GM23338 (cell line): ENCODE measurements around the gene IDE. TPM values are rescaled to one million over a fixed set of nuclear protein-coding genes. Genes with fewer than 3 reads are reported as not detected.

Experiments
- ATAC-seq: fragments of 200-7000 bp; cut with Tn5 transposase; 3 replicates; pipeline ENCODE4 v1.9.1; 2020
- DNase-seq: peaks from one replicate; pipeline ENCODE4 v3.0.0-alpha.2; 2015; ENCODE audit warnings: low spot score
- H2AFZ ChIP-seq: fragments of 200-600 bp; sonication (generic); 2 replicates; pipeline ENCODE4 v1.8.0; 2016; ENCODE audit warnings: antibody characterized with exemption, mild to moderate bottlenecking, moderate library complexity
- H3F3A ChIP-seq: fragments of 200-600 bp; sonication (generic); replicated peaks from 2 replicates; pipeline ENCODE4 v1.8.0; 2017; ENCODE audit warnings: antibody characterized with exemption, mixed run types, low read depth
- H3K27ac ChIP-seq: fragments of 200-600 bp; sonication (generic); 2 replicates; pipeline ENCODE4 v1.6.1; 2016; ENCODE audit warnings: low read depth
- H3K27me3 ChIP-seq: fragments of 200-600 bp; sonication (generic); 2 replicates; pipeline ENCODE4 v1.8.0; 2016; ENCODE audit warnings: mild to moderate bottlenecking, mixed run types, moderate library complexity; ENCODE audit not compliant: insufficient read depth
- H3K36me3 ChIP-seq: fragments of 200-600 bp; sonication (generic); 2 replicates; pipeline ENCODE4 v1.8.0; 2016; ENCODE audit warnings: mild to moderate bottlenecking; ENCODE audit not compliant: insufficient read depth
- H3K4me1 ChIP-seq: fragments of 200-600 bp; sonication (generic); 2 replicates; pipeline ENCODE4 v1.8.0; 2016; ENCODE audit warnings: mild to moderate bottlenecking, moderate library complexity; ENCODE audit not compliant: insufficient read depth
- H3K4me2 ChIP-seq: fragments of 200-600 bp; sonication (generic); 2 replicates; pipeline ENCODE4 v1.7.1; 2017; ENCODE audit warnings: mixed run types
- H3K4me3 ChIP-seq: fragments of 200-600 bp; sonication (generic); 2 replicates; pipeline ENCODE4 v1.6.1; 2016; ENCODE audit warnings: mixed run types
- H3K79me2 ChIP-seq: fragments of 200-600 bp; sonication (generic); replicated peaks from 2 replicates; pipeline ENCODE4 v1.8.0; 2017; ENCODE audit warnings: mild to moderate bottlenecking; ENCODE audit not compliant: insufficient read depth
- H3K9me2 ChIP-seq: fragments of 200-600 bp; sonication (generic); 2 replicates; pipeline ENCODE4 v1.8.0; 2017; ENCODE audit not compliant: insufficient read depth
- H4K20me1 ChIP-seq: fragments of 200-600 bp; sonication (generic); replicated peaks from 2 replicates; pipeline ENCODE4 v1.8.0; 2017; ENCODE audit warnings: mild to moderate bottlenecking; ENCODE audit not compliant: insufficient read depth
- H3K27ac Mint-ChIP-seq: 2 replicates; pipeline ENCODE4 v1.8.0; 2020; ENCODE audit warnings: inconsistent platforms, mild to moderate bottlenecking, moderate library complexity, mixed read lengths
- H3K27me3 Mint-ChIP-seq: 3 replicates; pipeline ENCODE4 v1.8.0; 2022; ENCODE audit warnings: low read depth, mild to moderate bottlenecking, moderate library complexity, mixed read lengths, inconsistent platforms; ENCODE audit not compliant: insufficient read depth, poor library complexity
- H3K36me3 Mint-ChIP-seq: 3 replicates; pipeline ENCODE4 v1.8.0; 2021; ENCODE audit warnings: low read depth, mild to moderate bottlenecking, inconsistent platforms, moderate library complexity, mixed read lengths
- H3K4me1 Mint-ChIP-seq: 3 replicates; pipeline ENCODE4 v1.8.0; 2020; ENCODE audit warnings: mild to moderate bottlenecking, inconsistent platforms, mixed read lengths
- H3K4me3 Mint-ChIP-seq: 3 replicates; pipeline ENCODE4 v1.8.0; 2021; ENCODE audit warnings: moderate library complexity, mild to moderate bottlenecking, inconsistent platforms, mixed read lengths
- H3K9me3 Mint-ChIP-seq: 3 replicates; pipeline ENCODE4 v1.8.0; 2020; ENCODE audit warnings: moderate library complexity, mild to moderate bottlenecking, inconsistent platforms, mixed read lengths
- CREB1 ChIP-seq: fragments of 250-450 bp; sonication (Bioruptor Pico); IDR thresholded peaks from 2 replicates; pipeline ENCODE4 v1.5.0; 2020; ENCODE audit warnings: low read depth, mild to moderate bottlenecking, moderate library complexity
- CTCF ChIP-seq, 2 experiments: fragments of 200-600 bp in 1 of 2; sonication (generic) in 1 of 2; conservative IDR thresholded peaks; 2 replicates each; pipeline versions ENCODE4 v1.5.1 to v1.6.1; 2016 to 2017; ENCODE audit warnings: antibody characterized with exemption in 2 of 2, low read depth in 2 of 2, mild to moderate bottlenecking in 2 of 2, moderate library complexity in 1 of 2
- EZH2 ChIP-seq: fragments of 200-600 bp; sonication (generic); IDR thresholded peaks from one replicate; pipeline ENCODE4 v1.8.0; 2017; ENCODE audit warnings: antibody characterized with exemption, mild to moderate bottlenecking, low read depth; ENCODE audit not compliant: unreplicated experiment
- JUNB ChIP-seq: IDR thresholded peaks from one replicate; pipeline ENCODE4 v1.6.1; 2016; ENCODE audit warnings: antibody characterized with exemption; ENCODE audit not compliant: unreplicated experiment
- NANOG ChIP-seq: IDR thresholded peaks from 2 replicates; pipeline ENCODE4 v1.6.1; 2016; ENCODE audit warnings: antibody characterized with exemption, borderline replicate concordance
- REST ChIP-seq: IDR thresholded peaks from one replicate; pipeline ENCODE4 v1.6.1; 2018; ENCODE audit warnings: antibody characterized with exemption; ENCODE audit not compliant: unreplicated experiment
- STAT1 ChIP-seq: IDR thresholded peaks from one replicate; pipeline ENCODE4 v1.6.1; 2016; ENCODE audit warnings: antibody characterized with exemption; ENCODE audit not compliant: unreplicated experiment
- ZNF331 ChIP-seq: fragments of 250-450 bp; sonication (Bioruptor Pico); IDR thresholded peaks from 2 replicates; pipeline ENCODE4 v1.5.0; 2020; ENCODE audit warnings: low read depth, mild to moderate bottlenecking, moderate library complexity
- ZNF462 ChIP-seq: fragments of 250-450 bp; sonication (Bioruptor Pico); IDR thresholded peaks from 2 replicates; pipeline ENCODE4 v1.5.0; 2020; ENCODE audit warnings: mild to moderate bottlenecking, moderate library complexity
- polyA plus RNA-seq: library from polyadenylated mRNA; unstranded; fragments of >200 nt; fragmentation: Nextera tagmentation; extraction: Ambion mirVana; gene quantifications from 2 replicates; pipeline ENCODE4 v1.2.1, GENCODE V29; 2016
- total RNA-seq: library from RNA; depleted of rRNA; stranded (reverse); fragments of >200 nt; shearing (Covaris generic); gene quantifications from 2 replicates; pipeline ENCODE4 v1.2.3, GENCODE V29; 2014

IDE gene
- total and polyA plus RNA-seq, 2 experiments from 2014 or later = 12.9 to 36.3 TPM

GRCh38 chr10:92547676-92548075 lies 26.2 kb downstream of the IDE start (continued):
- no peak for TF ChIP-seq REST
- TF ChIP-seq ZNF331 = no peak
- no peak for TF ChIP-seq EZH2
- no peak for TF ChIP-seq CREB1 (CRISPR knock-in tag)

GRCh38 chr10:92545556-92545955 lies 28.3 kb downstream of the IDE start:
- no peaks in the 10 kb centered on the region for H3K9me3 Mint-ChIP-seq
- H3K4me1 ChIP-seq = peaks cover 16% of the 10 kb centered on the region
- H3K36me3 Mint-ChIP-seq = no peaks in the 10 kb centered on the region
- peaks cover 33% of the 10 kb centered on the region for H3K4me1 Mint-ChIP-seq
- H3K36me3 ChIP-seq = no peaks in the 10 kb centered on the region
- no peak overlapping the region for H3K27ac Mint-ChIP-seq
- H3K9me2 ChIP-seq = no peaks in the 10 kb centered on the region
- H3K27me3 ChIP-seq = no peaks in the 10 kb centered on the region
- no peak overlapping the region for H2AFZ ChIP-seq
- no peak for DNase-seq
- ATAC-seq = no peak
- no peak overlapping the region for H3K4me3 Mint-ChIP-seq
- H3K4me3 ChIP-seq = no peak overlapping the region
- no peaks in the 10 kb centered on the region for H3F3A ChIP-seq
- peaks cover 51% of the 10 kb centered on the region for H3K79me2 ChIP-seq
- H3K27ac ChIP-seq = no peak overlapping the region
- peaks cover 7% of the 10 kb centered on the region; the same call in 1 of the 2 replicates for H4K20me1 ChIP-seq
- no peaks in the 10 kb centered on the region for H3K27me3 Mint-ChIP-seq
- H3K4me2 ChIP-seq = no peak overlapping the region
- no peak for TF ChIP-seq EZH2
- TF ChIP-seq CTCF (conservative IDR thresholded peaks at IDR 0.05; ENCODE audit: low read depth in 2 of 2) = no peak
- TF ChIP-seq REST = no peak
- no peak for TF ChIP-seq ZNF331
- TF ChIP-seq NANOG = no peak
- no peak for TF ChIP-seq STAT1
- no peak for TF ChIP-seq ZNF462 (CRISPR knock-in tag)
- TF ChIP-seq JUNB = no peak
